Astrocyte of the spinal cord (primary cell): ENCODE data around the gene FRMPD2.
"Not testable (repeated sequence)": the region's sequence is repeated elsewhere in the genome, so short reads cannot be mapped to it uniquely, and the experiment has no call there.

ENCODE experiments used
- DNase-seq: peaks from one replicate; pipeline ENCODE4 v3.0.0; 2011; ENCODE audit warnings: low read depth, low spot score
- H3K4me3 ChIP-seq: 2 replicates; pipeline ENCODE4 v1.5.1; 2011; ENCODE audit warnings: low read depth, mild to moderate bottlenecking, low read length, moderate library complexity
- in situ Hi-C: cut with HindIII; loops from 2 replicates; pipeline ENCODE4 v1.10.0; 2017; ENCODE audit warnings: low sequenced_read_pairs

Gene FRMPD2

DNA sequence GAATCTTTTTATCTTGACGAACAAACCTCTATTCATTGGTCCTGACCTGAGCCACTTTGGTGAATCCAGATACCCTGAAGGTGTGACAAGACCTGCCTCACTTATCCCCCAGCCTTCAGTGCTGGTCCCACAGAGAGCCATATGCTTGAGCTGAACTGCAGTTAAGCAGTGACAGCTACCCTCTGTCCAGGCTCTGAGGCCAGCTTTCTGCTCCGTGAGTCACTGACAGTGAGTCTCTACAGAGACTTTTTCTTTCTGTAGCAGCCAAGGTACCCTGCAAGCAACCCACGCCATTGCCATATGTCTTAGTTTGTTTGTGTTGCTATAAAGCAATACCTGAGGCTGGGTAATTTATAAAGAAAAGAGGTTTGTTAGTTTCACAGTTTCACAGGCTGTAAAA, 133.5 kb downstream of the FRMPD2 start:
- in situ Hi-C loops, DNase-seq, H3K4me3 ChIP-seq: not testable (repeated sequence)

DNA sequence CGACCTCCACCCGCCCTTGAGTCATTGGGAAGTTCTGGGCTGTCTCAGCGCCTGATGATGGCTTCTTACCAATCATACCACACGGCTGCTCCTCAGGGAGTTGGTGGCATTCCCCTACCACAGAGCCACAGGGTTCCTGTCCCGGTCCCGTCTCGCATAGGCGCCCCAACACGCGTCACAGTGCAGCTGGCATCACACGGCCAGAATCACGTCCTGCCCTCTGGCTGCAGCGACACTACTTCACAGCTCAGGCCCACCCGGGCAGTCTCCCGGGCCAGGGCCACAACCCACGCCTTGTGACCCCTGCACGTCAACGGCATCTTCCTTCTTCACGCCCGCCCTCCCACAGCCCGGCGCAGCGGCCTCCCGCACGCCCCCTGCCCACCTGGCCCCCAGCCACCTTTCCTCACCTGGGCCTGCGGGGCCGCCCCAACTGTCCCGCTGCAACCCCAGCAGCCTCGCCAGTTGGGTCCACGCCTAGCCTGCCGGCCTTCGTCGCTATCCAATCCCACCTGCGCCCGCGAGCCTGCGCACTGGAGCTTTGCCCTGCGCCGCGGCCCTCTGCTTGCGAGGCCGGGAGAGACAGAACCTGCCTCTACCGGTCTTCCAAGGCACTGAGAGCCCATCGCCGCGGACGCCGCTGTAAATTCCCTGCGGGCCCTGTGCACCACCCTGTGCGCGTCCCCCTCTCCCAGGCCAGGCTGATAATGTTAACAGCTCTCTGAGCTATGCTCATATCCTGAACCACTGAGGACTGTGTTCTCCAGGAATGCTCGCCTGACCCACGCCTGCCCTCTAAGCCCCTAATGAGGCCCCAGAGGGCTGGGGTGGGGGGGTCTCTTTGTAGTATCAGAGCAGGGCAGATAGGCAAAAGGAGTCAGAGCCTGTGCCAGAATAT, 134.3 kb downstream of the FRMPD2 start:
- H3K4me3 ChIP-seq, in situ Hi-C loops, DNase-seq: not testable (repeated sequence)

DNA sequence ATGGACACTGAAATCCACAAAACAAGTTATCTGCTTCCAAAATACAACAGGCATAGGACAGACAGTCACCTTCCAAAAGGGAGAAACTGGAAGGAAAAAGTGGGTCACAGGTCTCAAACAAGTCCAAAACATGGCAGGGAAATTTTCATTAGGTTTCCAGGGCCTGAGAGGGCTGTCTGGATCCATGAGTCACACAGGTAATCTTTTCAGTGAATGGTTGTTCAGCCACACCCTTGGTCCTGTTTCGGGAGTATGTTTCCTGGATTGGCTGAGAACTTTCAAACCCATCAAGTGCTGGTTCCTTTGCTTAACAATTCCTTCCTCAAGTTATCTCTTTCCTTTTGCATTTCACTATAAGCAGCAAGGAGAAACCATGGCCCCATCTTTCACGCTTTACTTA, 145.5 kb downstream of the FRMPD2 start:
- H3K4me3 ChIP-seq, DNase-seq, in situ Hi-C loops: not testable (repeated sequence)

DNA sequence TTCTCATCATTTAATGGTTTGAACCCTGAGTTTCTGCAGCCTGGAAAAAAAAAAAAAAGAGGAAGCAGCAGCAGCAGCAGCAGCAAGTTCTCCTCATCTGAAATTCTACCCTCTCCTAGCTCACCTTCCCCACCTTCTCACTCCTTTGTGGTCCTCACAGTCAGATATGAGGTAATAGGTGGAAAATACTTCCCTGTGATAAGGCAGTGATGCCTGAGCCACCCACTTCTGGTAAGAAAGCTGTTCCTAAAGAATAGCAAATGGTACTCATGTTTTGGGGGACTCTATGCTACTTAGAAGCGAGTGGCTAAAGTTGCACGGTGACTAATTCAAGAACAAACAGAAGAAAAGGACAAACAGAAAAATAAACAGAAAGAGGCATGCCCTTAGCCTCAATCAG, 148.2 kb downstream of the FRMPD2 start:
- DNase-seq, in situ Hi-C loops, H3K4me3 ChIP-seq: not testable (repeated sequence)

DNA sequence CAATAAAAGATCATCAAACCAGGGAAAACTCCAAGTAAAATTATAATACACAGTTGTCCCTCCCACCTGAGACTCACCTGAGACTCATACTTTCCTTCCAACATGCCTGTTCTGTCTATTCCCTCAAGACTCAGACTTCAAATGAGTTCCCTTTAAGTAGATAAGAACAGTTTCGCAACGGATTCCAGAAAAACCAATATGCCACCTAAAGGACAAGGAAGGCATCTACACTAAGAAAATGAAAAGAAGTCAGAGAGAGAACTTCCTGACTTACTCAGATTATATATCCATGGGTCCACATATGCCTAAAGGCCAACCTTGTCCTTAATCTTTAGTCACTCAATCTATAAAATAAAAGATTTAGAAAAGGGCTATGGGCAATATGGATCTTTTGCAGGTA, 148.9 kb downstream of the FRMPD2 start:
- DNase-seq, in situ Hi-C loops, H3K4me3 ChIP-seq: not testable (repeated sequence)

DNA sequence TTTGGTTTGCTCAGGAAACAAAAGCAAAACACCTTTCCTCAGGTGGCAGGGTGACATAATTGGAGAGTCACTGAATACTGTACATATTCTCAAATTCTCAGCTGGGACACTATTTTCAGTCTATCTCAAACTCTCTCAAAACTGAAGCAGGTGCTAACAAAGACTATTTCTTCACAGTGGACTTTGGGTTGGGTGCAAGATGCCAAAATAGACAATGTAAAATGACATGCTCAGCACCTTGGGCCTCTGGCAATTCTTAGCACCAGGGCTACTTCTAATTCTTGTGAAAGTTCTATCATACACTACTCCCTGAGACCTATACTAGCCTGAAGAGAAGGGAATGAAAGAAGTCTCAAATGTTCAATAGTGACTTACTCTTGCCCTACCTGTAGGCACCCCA, 151.9 kb downstream of the FRMPD2 start:
- DNase-seq, H3K4me3 ChIP-seq, in situ Hi-C loops: not testable (repeated sequence)

DNA sequence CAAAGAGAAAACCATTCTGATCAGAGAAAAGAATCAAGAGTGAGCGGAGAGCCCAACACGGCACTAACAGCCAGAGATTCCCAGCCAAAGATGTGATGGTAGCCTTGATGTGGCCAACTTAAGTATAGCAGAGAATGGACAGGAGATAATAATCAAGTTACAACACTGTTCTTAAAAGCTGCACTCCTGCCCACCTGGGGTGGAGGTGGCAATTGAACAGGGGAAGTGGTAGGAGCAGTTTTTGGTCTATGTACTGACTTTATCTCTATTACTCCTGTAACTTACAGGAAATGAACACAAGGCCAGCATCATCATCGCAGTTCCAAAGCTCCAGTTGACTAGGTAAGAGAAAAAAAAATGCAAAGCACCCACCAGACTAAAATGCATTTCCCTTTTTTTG, 164.2 kb downstream of the FRMPD2 start:
- DNase-seq, in situ Hi-C loops, H3K4me3 ChIP-seq: not testable (repeated sequence)
